Peyer's patch (tissue), 4 donors: ENCODE measurements around the gene KCTD10. TPM values are rescaled to one million over a fixed set of nuclear protein-coding genes. Genes with fewer than 3 reads are reported as not detected.
A peak's percentile ranks its signal among the peaks of the same experiment; 100 is the strongest.

Experiments
- DNase-seq, 3 donors: peaks; one replicate each; pipeline ENCODE4 v3.0.0-alpha.2; 2017 to 2019
- H3K27ac ChIP-seq, 4 donors: fragments of 200-600 bp; sonication (generic); one replicate each; pipeline ENCODE4 v1.5.1; 2016 to 2019
- H3K27me3 ChIP-seq, 2 donors: fragments of 200-600 bp; sonication (generic); one replicate each; pipeline ENCODE4 v1.5.1; 2019
- H3K36me3 ChIP-seq, 3 donors: fragments of 200-600 bp; sonication (generic); one replicate each; pipeline ENCODE4 v1.5.1; 2016 to 2019
- H3K4me1 ChIP-seq, 4 donors: fragments of 200-600 bp; sonication (generic); one replicate each; pipeline ENCODE4 v1.5.1; 2016 to 2019
- H3K4me3 ChIP-seq, 4 donors: fragments of 200-600 bp; sonication (generic); 1 replicate in 3 of 4; 2 replicates in 1 of 4; pipeline ENCODE4 v1.5.1; 2016 to 2019; ENCODE audit warnings: mild to moderate bottlenecking in 1 of 4
- H3K9me3 ChIP-seq, 4 donors: fragments of 200-600 bp; sonication (generic); one replicate each; pipeline ENCODE4 v1.5.1; 2016 to 2019; ENCODE audit warnings: mild to moderate bottlenecking in 1 of 4
- CTCF ChIP-seq, 6 experiments: fragments of 450-650 bp in 4 of 6; fragments of 200-600 bp in 2 of 6; sonication (generic) in 1 of 6; IDR thresholded peaks; one replicate each; pipeline ENCODE4 v1.5.1; 2017 to 2019; ENCODE audit warnings: antibody characterized with exemption in 6 of 6, mild to moderate bottlenecking in 3 of 6, moderate library complexity in 1 of 6
- POLR2A ChIP-seq, 2 donors: fragments of 450-650 bp; IDR thresholded peaks; one replicate each; pipeline ENCODE4 v1.5.1; 2017; ENCODE audit warnings: antibody characterized with exemption in 2 of 2, mild to moderate bottlenecking in 2 of 2, moderate library complexity in 2 of 2
- total RNA-seq, 4 donors: library from RNA; depleted of rRNA; stranded (reverse); fragments of >200 nt; gene quantifications; one replicate each; pipeline ENCODE4 v1.1.0, GENCODE V29; 2016

The KCTD10 gene
- total RNA-seq, 4 donors from 2014 or later: 18.4 to 53.6 (median 28.8) TPM

- no peak overlapping the region for H3K4me3 ChIP-seq
- H3K27ac ChIP-seq: no peak overlapping the region
- H3K9me3 ChIP-seq: no peaks in the 10 kb centered on the region
- no peaks in the 10 kb centered on the region for H3K27me3 ChIP-seq
- TF ChIP-seq POLR2A (IDR thresholded peaks at IDR 0.05) (no peak), CTCF (IDR thresholded peaks at IDR 0.05) (no peak)
- no peaks in the 10 kb centered on the region for H3K36me3 ChIP-seq
- no peak for DNase-seq
- H3K4me1 ChIP-seq: peaks cover 0 to 4% (median 0%) of the 10 kb centered on the region in 4 donors
These were observed 40.9 kb downstream of the KCTD10 start for GRCh38 chr12:109436188-109436560.

- DNase-seq: no peak
- Histone ChIP-seq H3K4me3 (no peak overlapping the region), H3K27me3 (no peaks in the 10 kb centered on the region), H3K4me1 (peaks cover 0 to 4% (median 0%) of the 10 kb centered on the region in 4 donors), H3K36me3 (no peaks in the 10 kb centered on the region), H3K9me3 (no peaks in the 10 kb centered on the region), H3K27ac (no peak overlapping the region)
- TF ChIP-seq POLR2A (IDR thresholded peaks at IDR 0.05) (no peak), CTCF (IDR thresholded peaks at IDR 0.05) (no peak)
These were observed 41.5 kb downstream of the KCTD10 start for GRCh38 chr12:109435428-109436187.

GRCh38 chr12:109434582-109434981 lies 42.5 kb downstream of the KCTD10 start:
- no peaks in the 10 kb centered on the region for H3K27me3 ChIP-seq
- TF ChIP-seq POLR2A (IDR thresholded peaks at IDR 0.05) (no peak), CTCF (IDR thresholded peaks at IDR 0.05) (no peak)
- no peaks in the 10 kb centered on the region for H3K9me3 ChIP-seq
- no peak for DNase-seq
- no peaks in the 10 kb centered on the region for H3K36me3 ChIP-seq
- H3K4me1 ChIP-seq: peaks cover 0 to 4% (median 0%) of the 10 kb centered on the region in 4 donors
- no peak overlapping the region for H3K4me3 ChIP-seq
- H3K27ac ChIP-seq: no peak overlapping the region

- Histone ChIP-seq H3K27me3 (no peaks in the 10 kb centered on the region), H3K4me1 (peaks cover 0 to 4% (median 0%) of the 10 kb centered on the region in 4 donors), H3K27ac (no peak overlapping the region), H3K9me3 (no peaks in the 10 kb centered on the region), H3K36me3 (no peaks in the 10 kb centered on the region), H3K4me3 (no peak overlapping the region)
- TF ChIP-seq POLR2A (IDR thresholded peaks at IDR 0.05) (no peak), CTCF (IDR thresholded peaks at IDR 0.05) (peak in 2 of 6 experiments; percentile 4 to 16)
- no peak for DNase-seq
These were observed 43.5 kb downstream of the KCTD10 start for GRCh38 chr12:109433618-109434017.

GRCh38 chr12:109432842-109433304 lies 44.2 kb downstream of the KCTD10 start:
- Histone ChIP-seq H3K27ac (no peak overlapping the region), H3K4me3 (no peak overlapping the region), H3K27me3 (no peaks in the 10 kb centered on the region), H3K36me3 (no peaks in the 10 kb centered on the region), H3K9me3 (no peaks in the 10 kb centered on the region), H3K4me1 (peaks cover 0 to 4% (median 0%) of the 10 kb centered on the region in 4 donors)
- no peak for TF ChIP-seq POLR2A (IDR thresholded peaks at IDR 0.05)
- peak; percentile 41 to 81 (median 68) for TF ChIP-seq CTCF (IDR thresholded peaks at IDR 0.05)
- peak; percentile 82 to 94 (median 88) for DNase-seq
